Mesodermal cell (in vitro differentiated cells): ENCODE results near the gene NPHP1.
"Not testable (repeated sequence)": the region's sequence is repeated elsewhere in the genome, so short reads cannot be mapped to it uniquely, and the experiment has no call there.

Experiments
- H3K27ac ChIP-seq: 2 replicates; pipeline ENCODE4 v1.7.0; 2013; ENCODE audit warnings: mild to moderate bottlenecking, low read depth, low read length, moderate library complexity; ENCODE audit not compliant: severe bottlenecking
- H3K36me3 ChIP-seq: 2 replicates; pipeline ENCODE4 v1.7.1; 2013; ENCODE audit warnings: mild to moderate bottlenecking, low read length, moderate library complexity; ENCODE audit not compliant: control insufficient read depth, insufficient read depth
- H3K4me1 ChIP-seq: one replicate; pipeline ENCODE4 v1.7.1; 2013; ENCODE audit warnings: mild to moderate bottlenecking, low read length; ENCODE audit not compliant: insufficient read depth, control insufficient read depth, poor library complexity, severe bottlenecking
- H3K4me3 ChIP-seq: 2 replicates; pipeline ENCODE4 v1.7.0; 2013; ENCODE audit warnings: low read length, control low read depth, mild to moderate bottlenecking; ENCODE audit not compliant: insufficient read depth, poor library complexity, severe bottlenecking; ENCODE audit errors: extremely low read depth
- H3K9me3 ChIP-seq: 2 replicates; pipeline ENCODE4 v1.7.1; 2013; ENCODE audit warnings: mild to moderate bottlenecking, low read length, moderate library complexity; ENCODE audit not compliant: control insufficient read depth
- WGBS, 2 experiments: methylation state at CpG; one replicate each; pipeline ENCODE4 v1.1.5; 2013; ENCODE audit warnings: missing lambda C conversion rate in 2 of 2; ENCODE audit not compliant: insufficient coverage in 2 of 2; 5-methylcytosine and 5-hydroxymethylcytosine counted together

Gene NPHP1

DNA sequence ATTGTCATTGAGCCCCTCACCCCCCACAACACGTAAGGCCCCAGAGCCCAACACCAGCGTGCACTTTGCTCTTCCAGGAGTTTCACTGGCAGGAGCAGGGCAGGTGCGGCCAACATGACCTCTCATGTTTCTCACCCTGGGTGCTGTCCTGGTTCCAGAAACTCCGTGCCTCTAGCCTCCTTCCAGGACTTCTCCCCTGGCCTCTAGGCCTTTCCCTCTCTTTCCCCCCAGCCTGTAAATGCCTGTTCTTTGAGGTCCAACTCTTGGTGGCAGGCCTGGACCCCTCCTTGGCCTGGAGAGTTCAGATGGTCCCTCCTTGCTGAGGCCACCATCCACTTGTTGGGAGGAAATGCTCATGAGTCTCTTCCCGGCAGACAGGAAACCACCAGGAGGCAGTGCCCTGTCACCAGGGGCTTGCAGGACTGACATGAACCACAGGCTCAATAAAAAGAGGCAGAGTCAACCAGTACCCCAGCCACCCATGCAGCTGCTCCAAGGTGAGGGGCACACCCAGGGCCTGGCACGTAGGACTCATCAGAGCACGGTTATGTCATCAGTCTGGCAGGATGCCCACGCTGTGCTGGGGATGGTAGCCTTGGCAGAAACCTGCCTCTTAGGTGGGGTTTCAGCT, 90.7 kb downstream of the NPHP1 start:
- peaks cover 5% of the 10 kb centered on the region for H3K4me1 ChIP-seq
- 85 to 94% methylated on average over 7 to 8 of the region's 8 CpGs for WGBS, 2 experiments
- H3K36me3 ChIP-seq, result no peaks in the 10 kb centered on the region
- no peaks in the 10 kb centered on the region for H3K9me3 ChIP-seq
- no peak overlapping the region for H3K4me3 ChIP-seq
- no peak overlapping the region for H3K27ac ChIP-seq

DNA sequence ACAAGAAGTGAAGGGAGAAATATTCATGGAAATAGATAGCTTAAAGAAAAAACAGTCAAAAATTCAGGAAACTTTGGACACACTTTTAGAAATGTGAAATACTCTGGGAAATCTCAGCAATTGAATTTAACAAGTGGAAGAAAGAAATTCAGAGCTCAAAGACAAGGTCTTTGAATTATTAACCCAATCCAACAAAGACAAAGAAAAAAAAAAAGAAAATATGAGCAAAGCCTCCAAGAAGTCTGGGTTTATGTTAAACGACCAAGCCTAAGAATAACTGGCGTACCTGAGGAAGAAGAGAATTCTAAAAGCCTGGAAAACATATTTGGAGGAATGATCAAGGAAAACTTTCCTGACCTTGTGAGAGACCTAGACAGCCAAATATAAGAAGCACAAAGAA, 96.5 kb downstream of the NPHP1 start:
- not testable (repeated sequence) for H3K9me3 ChIP-seq, H3K4me1 ChIP-seq, H3K36me3 ChIP-seq, H3K4me3 ChIP-seq, H3K27ac ChIP-seq
- WGBS, 2 experiments, result 77% methylated on average over 2 of the region's 2 CpGs; no CpG with 5 or more reads in 1 of the 2 experiments

DNA sequence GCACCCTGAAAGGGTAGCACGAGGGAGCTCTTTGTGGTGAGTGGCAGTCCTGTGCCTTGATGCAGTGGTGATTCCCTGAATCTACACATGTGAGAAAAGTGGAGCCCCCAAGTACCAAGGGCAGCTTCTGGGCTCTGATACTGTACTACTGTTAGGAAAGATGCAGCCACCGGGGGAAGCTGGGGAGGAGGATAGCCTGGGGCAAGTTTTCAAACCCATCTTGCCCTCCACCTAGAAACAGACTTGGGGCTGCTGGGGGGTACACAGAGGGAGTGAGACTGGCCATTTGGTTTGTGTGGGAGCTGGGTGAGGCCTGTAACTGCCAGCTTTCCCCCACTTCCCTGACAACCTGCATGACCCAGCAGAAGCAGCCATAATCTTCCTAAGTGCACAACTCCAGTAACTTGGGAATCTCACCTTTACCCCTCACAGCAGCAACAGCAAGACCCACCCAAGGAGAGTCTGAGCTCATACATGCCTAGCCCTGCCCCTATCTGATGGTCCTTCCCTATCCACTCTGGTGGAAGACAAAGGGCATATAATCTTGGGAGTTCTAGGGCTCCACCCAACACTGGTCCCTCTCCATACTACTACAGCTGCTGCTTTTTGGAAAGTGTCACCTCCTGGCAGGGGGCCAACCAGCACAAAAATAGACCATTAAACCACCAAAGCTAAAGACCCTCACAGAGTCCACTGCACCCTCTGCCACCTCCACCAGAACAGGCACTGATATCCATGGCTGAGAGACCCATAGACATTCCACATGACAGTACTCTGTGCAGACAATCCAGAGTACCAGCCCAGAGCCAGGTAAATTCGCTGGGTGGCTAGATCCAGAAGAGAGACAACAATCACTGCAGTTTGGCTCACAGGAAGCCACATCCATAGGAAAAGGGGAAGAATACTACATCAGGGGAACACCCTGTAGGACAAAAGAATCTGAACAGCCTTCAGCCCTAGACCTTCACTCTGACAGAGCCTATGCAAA, 97.4 kb downstream of the NPHP1 start:
- Histone ChIP-seq H3K36me3 (no peaks in the 10 kb centered on the region), H3K9me3 (peaks cover 8% of the 10 kb centered on the region), H3K4me3 (no peak overlapping the region), H3K27ac (no peak overlapping the region), H3K4me1 (peaks cover 15% of the 10 kb centered on the region)
- WGBS, 2 experiments, result 85 to 86% methylated on average over 1 to 2 of the region's 3 CpGs

DNA sequence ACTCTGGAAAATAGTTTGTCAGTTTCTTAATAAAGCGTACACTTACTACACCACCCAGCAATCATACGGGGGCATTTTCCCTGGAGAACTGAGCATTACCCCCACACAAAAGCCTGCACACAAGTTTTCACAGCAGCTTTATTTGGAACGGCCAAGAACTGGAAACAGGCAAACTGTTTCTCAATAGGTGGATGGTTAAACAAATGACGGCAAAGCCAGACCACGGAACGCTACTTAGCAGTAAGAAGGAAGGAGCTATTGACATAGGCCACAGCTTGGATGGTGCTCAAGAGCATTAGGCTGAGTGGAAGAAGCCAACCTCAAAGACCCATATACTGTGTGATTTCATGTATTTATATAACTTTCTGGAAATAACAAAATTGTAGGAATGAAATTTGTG, 98.2 kb downstream of the NPHP1 start:
- H3K36me3 ChIP-seq, result no peaks in the 10 kb centered on the region
- no peak overlapping the region for H3K27ac ChIP-seq
- 93 to 100% methylated on average over 5 of the region's 6 CpGs for whole genome bisulfite sequencing, 2 experiments
- H3K4me1 ChIP-seq, result peaks cover 22% of the 10 kb centered on the region
- H3K9me3 ChIP-seq, result peaks cover 8% of the 10 kb centered on the region
- no peak overlapping the region for H3K4me3 ChIP-seq

DNA sequence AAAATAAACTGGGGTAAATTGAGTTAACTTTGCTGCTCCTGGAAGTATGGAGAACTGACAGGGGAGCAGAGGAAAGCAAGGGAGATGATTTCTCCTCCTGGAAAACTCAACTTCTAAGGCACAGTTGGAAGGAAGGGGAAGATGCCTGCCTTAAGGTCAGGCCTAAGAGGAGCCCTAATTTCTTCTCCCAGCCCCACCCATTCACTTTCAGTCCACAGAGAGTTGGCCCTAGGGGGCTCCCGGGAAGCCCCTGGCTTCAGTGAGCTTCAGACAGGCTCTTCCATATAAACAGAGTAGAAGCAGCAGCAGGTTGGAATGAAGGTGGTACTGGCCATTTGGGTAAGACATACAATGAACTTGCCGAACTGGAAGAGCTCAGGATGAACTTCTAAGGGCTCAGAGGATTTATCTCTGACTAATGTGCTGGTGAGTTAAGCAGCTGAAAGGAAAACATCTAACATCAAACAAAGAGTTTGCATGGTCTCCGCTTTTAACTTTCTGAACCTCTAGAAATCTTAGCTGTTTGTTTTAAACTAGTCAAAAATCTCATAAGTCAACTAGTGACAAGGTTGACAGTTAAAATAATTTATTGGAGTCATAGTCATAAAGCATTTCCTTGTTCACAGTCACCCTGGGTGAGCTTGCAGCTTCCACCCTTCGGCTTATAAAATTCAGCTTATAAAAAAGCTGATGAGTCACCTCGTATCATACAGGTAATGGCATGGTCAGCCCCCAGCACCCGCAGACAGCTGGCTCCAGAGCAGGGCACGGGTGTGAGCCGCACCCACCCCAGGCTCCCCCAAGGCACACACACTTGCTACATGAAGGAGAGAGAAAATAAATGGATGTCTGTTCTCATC, 99.0 kb downstream of the NPHP1 start:
- H3K9me3 ChIP-seq, result peaks cover 8% of the 10 kb centered on the region
- no peak overlapping the region for H3K4me3 ChIP-seq
- peaks cover 30% of the 10 kb centered on the region for H3K4me1 ChIP-seq
- 96 to 100% methylated on average over 3 to 4 of the region's 8 CpGs for WGBS, 2 experiments
- H3K36me3 ChIP-seq, result no peaks in the 10 kb centered on the region
- no peak overlapping the region for H3K27ac ChIP-seq

DNA sequence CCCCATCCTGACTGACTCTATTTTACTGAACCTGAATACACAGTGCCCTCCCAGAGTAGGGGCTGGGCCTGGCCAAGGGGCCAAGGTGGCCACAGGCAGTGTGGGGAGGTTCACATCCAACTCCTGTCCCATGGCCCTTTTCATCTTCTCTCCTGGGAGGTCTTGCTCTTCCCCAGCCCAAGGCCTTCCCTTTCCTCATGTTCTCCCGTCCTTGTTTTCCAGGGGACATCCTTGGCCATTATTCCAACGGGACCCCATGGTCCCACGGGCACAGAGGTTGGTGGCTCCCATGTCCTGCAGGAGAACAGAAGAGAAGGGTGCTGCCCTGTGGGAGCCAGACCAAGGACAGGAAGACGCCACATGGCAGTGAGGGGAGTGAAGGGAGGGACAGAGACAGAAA, 99.6 kb downstream of the NPHP1 start:
- peaks cover 33% of the 10 kb centered on the region for H3K4me1 ChIP-seq
- 87 to 97% methylated on average over 4 of the region's 4 CpGs for whole genome bisulfite sequencing, 2 experiments
- no peak overlapping the region for H3K4me3 ChIP-seq
- peaks cover 8% of the 10 kb centered on the region for H3K9me3 ChIP-seq
- H3K27ac ChIP-seq, result no peak overlapping the region
- no peaks in the 10 kb centered on the region for H3K36me3 ChIP-seq

DNA sequence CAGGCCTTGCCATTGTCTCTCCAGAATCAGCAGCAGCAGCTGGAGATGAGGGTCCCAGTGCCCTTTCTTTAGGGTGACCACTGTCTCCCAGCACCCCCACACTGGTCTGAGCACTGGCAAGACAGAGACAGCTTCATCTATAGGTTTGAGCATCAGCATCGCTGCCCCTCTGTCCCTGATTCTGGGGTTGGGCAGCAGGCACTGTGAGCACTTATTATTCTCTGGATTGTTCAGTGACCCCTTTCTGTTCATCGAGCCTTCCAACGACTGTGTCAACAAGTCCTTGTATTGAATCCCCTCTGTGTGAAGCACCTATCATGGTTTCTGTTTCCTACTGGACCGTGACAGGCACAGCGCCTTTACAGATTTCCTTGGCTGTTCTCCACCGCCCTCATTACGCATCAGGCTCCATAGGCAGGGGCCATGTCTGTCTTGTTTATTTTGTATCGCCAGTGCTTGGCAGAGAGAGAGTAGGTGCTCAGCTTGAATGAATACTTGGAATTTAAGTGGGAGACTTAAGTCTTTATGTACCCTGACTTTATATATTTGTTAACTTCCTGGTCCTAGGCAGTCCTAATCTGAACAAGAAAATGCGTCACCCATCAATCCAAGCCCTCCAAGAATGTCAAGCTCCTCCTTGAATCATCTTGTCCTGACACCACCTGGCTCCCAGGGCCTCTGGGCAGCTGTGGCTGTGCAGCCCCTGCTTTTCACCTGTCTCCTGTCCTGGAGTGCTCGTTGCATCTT, 100.6 kb downstream of the NPHP1 start:
- Histone ChIP-seq H3K27ac (no peak overlapping the region), H3K36me3 (no peaks in the 10 kb centered on the region), H3K4me3 (no peak overlapping the region), H3K4me1 (peaks cover 33% of the 10 kb centered on the region), H3K9me3 (peaks cover 8% of the 10 kb centered on the region)
- WGBS, 2 experiments, result 98 to 99% methylated on average over 9 of the region's 10 CpGs

DNA sequence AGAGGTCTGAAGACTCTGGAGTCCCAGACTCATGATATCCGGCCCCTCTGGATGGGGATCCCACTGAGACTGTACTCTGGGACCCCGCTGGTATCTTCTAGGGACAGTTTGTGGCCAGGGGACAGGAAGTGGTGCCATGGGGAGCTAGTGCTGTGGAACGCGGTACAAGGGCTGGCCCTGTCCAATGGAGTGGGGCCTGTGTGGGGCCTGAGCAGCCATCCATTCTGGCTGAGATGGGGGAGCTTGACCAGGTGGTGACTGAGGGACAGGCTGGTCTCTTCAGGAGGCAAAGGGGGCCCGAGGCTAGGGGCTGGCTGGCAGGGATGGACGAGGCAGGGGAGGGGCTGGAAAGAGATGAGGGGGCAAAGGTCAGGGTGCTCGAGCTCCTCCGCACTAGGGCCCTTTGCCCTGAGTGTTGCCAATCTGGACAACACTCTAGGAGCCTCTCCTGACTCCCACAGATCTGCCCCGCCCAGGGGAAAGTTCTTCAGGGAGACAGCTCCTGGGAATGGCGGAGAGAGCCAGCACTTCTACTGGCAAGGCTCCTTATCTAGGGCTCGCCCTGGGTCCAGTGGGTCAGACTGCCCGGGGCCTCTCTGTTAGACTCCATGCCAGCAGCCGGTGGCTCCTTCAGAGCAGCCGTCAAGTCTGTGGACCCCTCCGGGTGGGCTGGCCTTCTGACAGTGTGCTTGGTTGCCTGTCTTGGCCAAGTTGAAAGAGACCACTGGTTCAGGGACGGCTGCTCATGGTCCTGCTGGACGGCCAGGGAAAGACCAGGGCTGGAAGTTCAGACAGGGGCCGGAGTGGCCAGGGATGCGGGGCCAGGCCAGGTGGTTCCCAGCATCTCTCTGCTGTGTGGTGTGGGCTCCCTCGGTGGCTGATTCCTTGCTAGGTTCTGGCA, 101.5 kb downstream of the NPHP1 start:
- no peak overlapping the region for H3K27ac ChIP-seq
- H3K4me1 ChIP-seq, result peaks cover 33% of the 10 kb centered on the region
- peaks cover 8% of the 10 kb centered on the region for H3K9me3 ChIP-seq
- H3K36me3 ChIP-seq, result no peaks in the 10 kb centered on the region
- no peak overlapping the region for H3K4me3 ChIP-seq
- 93 to 97% methylated on average over 9 to 16 of the region's 20 CpGs for WGBS, 2 experiments

DNA sequence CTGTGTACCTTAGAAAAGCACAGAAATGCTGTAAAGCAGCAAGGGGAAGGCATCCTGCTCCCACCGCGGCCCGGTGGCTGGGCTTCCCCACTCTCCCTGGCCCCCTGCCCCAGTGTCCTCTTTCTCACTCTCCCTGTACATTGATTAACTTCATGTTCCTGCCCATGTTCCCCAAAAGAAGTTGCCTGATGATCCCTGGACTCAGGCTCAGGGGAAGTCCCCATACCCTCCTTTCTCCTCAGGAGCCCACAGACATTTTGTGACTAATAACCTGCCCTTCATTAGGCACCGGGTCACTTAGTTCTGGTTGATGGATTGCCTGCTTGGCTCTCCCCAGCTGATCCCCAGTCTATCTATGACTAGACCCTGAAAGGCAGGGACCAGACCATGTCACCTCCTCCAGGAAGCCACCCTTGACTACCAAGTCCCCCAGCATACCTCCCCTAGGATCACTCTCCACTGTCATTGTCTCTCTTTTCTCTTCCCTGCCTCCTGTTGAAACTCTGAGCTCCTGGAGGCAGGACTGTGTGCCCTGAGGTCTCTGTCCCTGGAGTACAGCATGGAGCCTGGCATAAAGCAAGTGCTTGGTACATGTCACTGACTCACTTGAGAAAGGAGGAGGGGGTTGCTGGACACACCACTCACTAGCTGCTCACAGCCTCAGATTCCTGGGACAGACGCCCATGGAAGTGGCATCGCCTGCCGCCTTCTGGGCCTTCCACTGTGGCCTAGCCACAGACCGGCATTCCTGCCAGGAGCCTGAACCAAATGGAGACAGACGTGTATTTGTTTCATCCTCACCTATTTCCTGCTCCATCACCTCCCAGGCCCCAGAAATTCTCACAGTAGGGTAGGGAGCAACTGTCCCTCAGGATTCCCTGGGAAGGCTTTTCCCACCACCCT, 102.7 kb downstream of the NPHP1 start:
- Histone ChIP-seq H3K4me1 (peaks cover 33% of the 10 kb centered on the region), H3K4me3 (no peak overlapping the region)
- 93% methylated on average over 5 to 8 of the region's 9 CpGs for WGBS, 2 experiments

More for the DNA sequence above, 102.7 kb downstream of the NPHP1 start:
- peaks cover 8% of the 10 kb centered on the region for H3K9me3 ChIP-seq
- no peaks in the 10 kb centered on the region for H3K36me3 ChIP-seq
- H3K27ac ChIP-seq, result peak overlapping the region; percentile 97
